AG09309 (cell line): ENCODE measurements around the gene BACE2.
"Not testable (repeated sequence)": the region's sequence is repeated elsewhere in the genome, so short reads cannot be mapped to it uniquely, and the experiment has no call there.

Experiments used
- DNase-seq: peaks from one replicate; pipeline ENCODE4 v3.0.0-alpha.2; 2010; ENCODE audit warnings: low read depth
- H3K4me3 ChIP-seq: 2 replicates; pipeline ENCODE4 v1.5.1; 2011; ENCODE audit warnings: mild to moderate bottlenecking, low read depth, low read length, moderate library complexity; ENCODE audit not compliant: control insufficient read depth
- CTCF ChIP-seq: IDR thresholded peaks from 2 replicates; pipeline ENCODE4 v1.5.1; 2011; ENCODE audit warnings: mild to moderate bottlenecking, low read depth, low read length, inconsistent platforms; ENCODE audit not compliant: insufficient read depth, control insufficient read depth; ENCODE audit errors: missing control alignments

The BACE2 gene

GRCh38 chr21:41236352-41236973, 68.5 kb downstream of the BACE2 start:
- no peak overlapping the region for H3K4me3 ChIP-seq
- no peak for DNase-seq

GRCh38 chr21:41238081-41238796, 70.3 kb downstream of the BACE2 start:
- not testable (repeated sequence) for DNase-seq, H3K4me3 ChIP-seq

More at GRCh38 chr21:41236352-41236973, 68.5 kb downstream of the BACE2 start:
- TF ChIP-seq CTCF = no peak

- no peak for DNase-seq
- no peak for TF ChIP-seq CTCF
- no peak overlapping the region for H3K4me3 ChIP-seq
Observed at GRCh38 chr21:41240040-41240439, 72.1 kb downstream of the BACE2 start.

- no peak overlapping the region for H3K4me3 ChIP-seq
- DNase-seq = no peak
- TF ChIP-seq CTCF = no peak
Observed at GRCh38 chr21:41241341-41241740, 73.4 kb downstream of the BACE2 start.

GRCh38 chr21:41242238-41242829, 74.4 kb downstream of the BACE2 start:
- H3K4me3 ChIP-seq = no peak overlapping the region
- no peak for DNase-seq
- TF ChIP-seq CTCF = no peak

GRCh38 chr21:41243107-41243506, 75.1 kb downstream of the BACE2 start:
- no peak overlapping the region for H3K4me3 ChIP-seq
- no peak for DNase-seq
- no peak for TF ChIP-seq CTCF

- not testable (repeated sequence) for H3K4me3 ChIP-seq, DNase-seq
Observed at GRCh38 chr21:41244266-41244880, 76.4 kb downstream of the BACE2 start.
